Prostate gland (tissue), 2 donors: Measurements from ENCODE around the gene ASB13. TPM values are rescaled to one million over a fixed set of nuclear protein-coding genes. Genes with fewer than 3 reads are reported as not detected.
A peak's percentile ranks its signal among the peaks of the same experiment; 100 is the strongest.

Experiments
- DNase-seq: peaks from one replicate; pipeline ENCODE4 v3.0.0-alpha.2; 2019; ENCODE audit warnings: low spot score
- H3K27ac ChIP-seq, 2 donors: fragments of 200-600 bp; sonication (generic); 2 replicates each; pipeline ENCODE4 v1.5.1; 2017 to 2019
- H3K27me3 ChIP-seq: fragments of 200-600 bp; sonication (generic); replicated peaks from 2 replicates; pipeline ENCODE4 v1.5.1; 2019; ENCODE audit not compliant: insufficient read depth
- H3K36me3 ChIP-seq, 2 donors: fragments of 200-600 bp; sonication (generic); 1 replicate in 1 of 2; 2 replicates in 1 of 2; pipeline versions ENCODE4 v1.5.1 to v1.8.1; 2017 to 2019
- H3K4me1 ChIP-seq: fragments of 200-600 bp; sonication (generic); replicated peaks from 2 replicates; pipeline ENCODE4 v1.5.1; 2019
- H3K4me3 ChIP-seq, 2 donors: fragments of 200-600 bp; sonication (generic); 2 replicates each; pipeline ENCODE4 v1.5.1; 2017 to 2019
- H3K9me3 ChIP-seq: fragments of 200-600 bp; sonication (generic); 2 replicates; pipeline ENCODE4 v1.5.1; 2017
- POLR2A ChIP-seq: fragments of 450-650 bp; IDR thresholded peaks from one replicate; pipeline ENCODE4 v1.6.1; 2016; ENCODE audit warnings: antibody characterized with exemption, mild to moderate bottlenecking
- POLR2AphosphoS5 ChIP-seq: sonication (generic); formaldehyde crosslinking; IDR thresholded peaks from one replicate; pipeline ENCODE4 v1.6.1; 2017; ENCODE audit warnings: antibody characterized with exemption
- WGBS: methylation state at CpG from one replicate; pipeline ENCODE4 v1.1.5; 2018; 5-methylcytosine and 5-hydroxymethylcytosine counted together
- intact Hi-C: fragments of 100-400 bp; cut with DNase I; formaldehyde crosslinking; loops from one replicate; pipeline ENCODE4 v1.14.2; 2022
- total RNA-seq, 2 donors: library from RNA; depleted of rRNA; stranded (reverse); fragments of >200 nt; gene quantifications; one replicate each; pipeline ENCODE4 v1.1.0, GENCODE V29; 2016
- TF ChIP-seq, protein P1 (sequence below), 4 experiments: fragments of 200-600 bp in 2 of 4; fragments of 450-650 bp in 2 of 4; sonication (generic) in 2 of 4; IDR thresholded peaks; 1 replicate in 3 of 4; 2 replicates in 1 of 4; pipeline ENCODE4 v1.5.1; 2016 to 2019; ENCODE audit warnings: antibody characterized with exemption in 4 of 4, mild to moderate bottlenecking in 2 of 4, moderate library complexity in 2 of 4

ASB13 gene, protein sequence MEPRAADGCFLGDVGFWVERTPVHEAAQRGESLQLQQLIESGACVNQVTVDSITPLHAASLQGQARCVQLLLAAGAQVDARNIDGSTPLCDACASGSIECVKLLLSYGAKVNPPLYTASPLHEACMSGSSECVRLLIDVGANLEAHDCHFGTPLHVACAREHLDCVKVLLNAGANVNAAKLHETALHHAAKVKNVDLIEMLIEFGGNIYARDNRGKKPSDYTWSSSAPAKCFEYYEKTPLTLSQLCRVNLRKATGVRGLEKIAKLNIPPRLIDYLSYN
- total RNA-seq: 10 to 100 TPM; 16.6 to 24.5 TPM

DNA sequence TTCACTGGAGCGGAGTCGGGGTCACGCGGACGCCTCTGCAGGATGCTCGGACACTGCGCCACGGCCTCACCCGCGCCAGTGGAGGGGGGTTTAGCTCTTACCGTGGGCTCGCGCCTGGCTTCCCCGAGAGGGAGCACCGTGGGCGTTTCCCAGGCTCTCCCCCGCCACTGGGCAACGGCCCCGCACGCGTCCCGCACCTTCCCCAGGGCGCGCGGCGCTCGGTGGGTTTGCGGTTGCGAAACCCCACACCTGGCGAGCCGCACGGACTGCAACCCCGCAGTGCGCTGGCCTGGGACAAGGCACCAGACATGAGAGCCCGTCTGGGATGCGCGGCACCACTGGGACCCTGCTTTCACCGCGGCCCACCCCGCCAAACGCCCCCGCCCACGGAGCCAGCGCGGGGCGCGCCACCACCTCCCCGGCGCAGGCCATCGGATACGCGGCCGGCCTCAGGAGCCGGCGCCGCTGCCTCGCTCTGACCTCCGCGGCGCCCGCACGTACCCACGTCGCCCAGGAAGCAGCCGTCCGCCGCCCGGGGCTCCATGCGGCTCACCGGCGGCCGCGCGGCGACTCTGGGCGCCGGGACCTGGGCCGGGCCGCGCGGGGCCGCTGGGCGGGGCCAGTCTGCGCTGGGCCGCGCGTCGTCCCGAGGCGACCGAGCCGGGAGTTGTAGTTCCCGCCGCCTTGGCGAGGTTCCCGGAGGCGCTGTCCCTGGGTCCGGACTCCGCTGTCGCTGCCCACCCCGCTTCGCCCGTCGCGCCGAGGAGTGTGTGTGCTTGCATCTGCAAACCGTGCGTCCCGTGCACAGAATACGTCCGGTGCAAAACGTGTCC lies at the start of gene ASB13:
ASB13 (minus strand) TSS at position 588 of the 833 bp plus-strand sequence; CDS start at position 544, 44 bp downstream.
- DNase-seq: peak; percentile 52
- TF ChIP-seq, protein P1, sequence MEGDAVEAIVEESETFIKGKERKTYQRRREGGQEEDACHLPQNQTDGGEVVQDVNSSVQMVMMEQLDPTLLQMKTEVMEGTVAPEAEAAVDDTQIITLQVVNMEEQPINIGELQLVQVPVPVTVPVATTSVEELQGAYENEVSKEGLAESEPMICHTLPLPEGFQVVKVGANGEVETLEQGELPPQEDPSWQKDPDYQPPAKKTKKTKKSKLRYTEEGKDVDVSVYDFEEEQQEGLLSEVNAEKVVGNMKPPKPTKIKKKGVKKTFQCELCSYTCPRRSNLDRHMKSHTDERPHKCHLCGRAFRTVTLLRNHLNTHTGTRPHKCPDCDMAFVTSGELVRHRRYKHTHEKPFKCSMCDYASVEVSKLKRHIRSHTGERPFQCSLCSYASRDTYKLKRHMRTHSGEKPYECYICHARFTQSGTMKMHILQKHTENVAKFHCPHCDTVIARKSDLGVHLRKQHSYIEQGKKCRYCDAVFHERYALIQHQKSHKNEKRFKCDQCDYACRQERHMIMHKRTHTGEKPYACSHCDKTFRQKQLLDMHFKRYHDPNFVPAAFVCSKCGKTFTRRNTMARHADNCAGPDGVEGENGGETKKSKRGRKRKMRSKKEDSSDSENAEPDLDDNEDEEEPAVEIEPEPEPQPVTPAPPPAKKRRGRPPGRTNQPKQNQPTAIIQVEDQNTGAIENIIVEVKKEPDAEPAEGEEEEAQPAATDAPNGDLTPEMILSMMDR (IDR thresholded peaks at IDR 0.05): peak in 2 of 4 experiments; percentile 8 to 14
- TF ChIP-seq POLR2A: no peak
- no peak for TF ChIP-seq POLR2AphosphoS5

DNA sequence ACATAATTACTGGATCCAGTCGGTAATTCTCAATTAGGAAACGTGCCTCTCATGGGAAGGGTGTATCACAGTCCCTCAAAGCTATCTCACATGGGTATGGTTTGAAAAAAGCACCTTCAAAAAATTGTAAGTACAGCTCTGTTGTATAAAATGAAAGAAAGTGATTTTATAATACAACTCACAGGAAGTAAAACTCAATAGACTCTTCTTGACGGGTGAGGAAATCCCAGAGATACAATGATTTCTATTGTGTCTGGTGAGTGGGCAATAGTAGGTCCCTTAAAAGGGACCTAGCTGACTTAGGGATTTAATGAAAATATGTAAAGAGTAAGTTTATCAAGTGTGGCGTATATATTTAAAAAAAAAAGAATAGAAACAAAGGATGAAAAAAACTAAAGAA lies 45.2 kb upstream of the ASB13 start:
- no peak overlapping the region for H3K4me3 ChIP-seq
- no peaks in the 10 kb centered on the region for H3K27me3 ChIP-seq
- H3K4me1 ChIP-seq: no peaks in the 10 kb centered on the region
- TF ChIP-seq, protein P1 (IDR thresholded peaks at IDR 0.05): no peak
- TF ChIP-seq POLR2A (no peak), POLR2AphosphoS5 (no peak)
- H3K9me3 ChIP-seq: no peaks in the 10 kb centered on the region
- no peak overlapping the region for H3K27ac ChIP-seq
- 56% methylated on average over 4 of the region's 4 CpGs for WGBS
- H3K36me3 ChIP-seq: no peaks in the 10 kb centered on the region
- intact Hi-C loops: no loop called here
- no peak for DNase-seq

More for the DNA sequence above, at the start of gene ASB13:
- H3K27me3 ChIP-seq: no peaks in the 10 kb centered on the region
- H3K36me3 ChIP-seq: no peaks in the 10 kb centered on the region
- under 1% methylated on average over 72 of the region's 112 CpGs for WGBS
- peak within 1 kb of the TSS; percentile 69 to 89 for H3K4me3 ChIP-seq
- no peaks in the 10 kb centered on the region for H3K9me3 ChIP-seq
- H3K27ac ChIP-seq: peak within 1 kb of the TSS; percentile 73 to 80
- peaks cover 3% of the 10 kb centered on the region for H3K4me1 ChIP-seq
- intact Hi-C loops: no loop called here

DNA sequence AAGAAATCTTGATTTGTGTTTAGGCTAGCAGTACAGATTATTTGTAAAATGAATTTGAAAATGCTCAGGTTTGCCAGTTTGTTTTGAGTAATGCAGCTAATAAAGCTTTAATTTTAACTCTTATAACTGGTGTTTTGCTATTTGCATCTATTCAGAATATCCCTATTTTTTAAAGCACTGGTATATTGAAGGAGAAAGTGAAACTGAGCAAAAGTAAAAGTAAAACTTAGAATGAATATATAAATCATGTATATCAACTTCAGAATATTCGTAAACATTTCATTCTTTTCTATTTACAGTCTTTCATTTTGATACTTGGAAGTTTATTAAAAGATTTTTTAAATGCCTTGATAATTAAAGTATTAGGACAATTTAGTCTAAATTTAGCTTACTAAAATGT lies 44.5 kb upstream of the ASB13 start:
- no peak overlapping the region for H3K27ac ChIP-seq
- H3K36me3 ChIP-seq: no peaks in the 10 kb centered on the region
- no peaks in the 10 kb centered on the region for H3K27me3 ChIP-seq
- no peaks in the 10 kb centered on the region for H3K9me3 ChIP-seq
- H3K4me1 ChIP-seq: no peaks in the 10 kb centered on the region
- intact Hi-C loops: no loop called here
- TF ChIP-seq, protein P1 (IDR thresholded peaks at IDR 0.05): no peak
- TF ChIP-seq POLR2A (no peak), POLR2AphosphoS5 (no peak)
- 63% methylated on average over 1 of the region's 1 CpG for WGBS
- no peak for DNase-seq
- no peak overlapping the region for H3K4me3 ChIP-seq

DNA sequence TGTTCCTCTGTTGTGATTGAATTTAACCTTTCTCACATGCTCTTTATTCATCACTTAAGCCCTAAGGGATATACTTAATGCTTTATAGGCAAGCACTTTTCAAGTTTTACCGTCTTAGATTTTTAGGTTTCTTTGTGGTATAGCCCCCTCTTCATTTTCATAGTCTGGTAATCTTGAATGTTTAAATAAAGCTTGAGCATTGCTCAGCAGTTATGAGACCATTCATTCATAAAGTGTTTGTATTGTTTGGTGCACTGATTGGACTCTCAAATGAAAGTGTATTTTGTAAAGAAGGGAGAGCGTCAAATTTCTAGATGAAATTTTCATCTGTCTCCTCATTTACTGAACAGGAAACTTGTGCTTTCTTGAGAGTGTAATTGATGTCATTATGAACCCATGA lies 43.5 kb upstream of the ASB13 start:
- 79% methylated on average over 2 of the region's 2 CpGs for WGBS
- DNase-seq: no peak
- H3K4me1 ChIP-seq: no peaks in the 10 kb centered on the region
- H3K36me3 ChIP-seq: no peaks in the 10 kb centered on the region
- intact Hi-C loops: no loop called here
- H3K27ac ChIP-seq: no peak overlapping the region
- H3K4me3 ChIP-seq: no peak overlapping the region
- H3K9me3 ChIP-seq: no peaks in the 10 kb centered on the region
- no peaks in the 10 kb centered on the region for H3K27me3 ChIP-seq
- TF ChIP-seq POLR2A (no peak), POLR2AphosphoS5 (no peak)
- TF ChIP-seq, protein P1 (IDR thresholded peaks at IDR 0.05): no peak
